ACHN (cell line): ENCODE measurements around the gene FLAD1.
A peak's percentile ranks its signal among the peaks of the same experiment; 100 is the strongest.

Source experiments
- DNase-seq: peaks from one replicate; pipeline ENCODE4 v3.0.0-alpha.2; 2015
- in situ Hi-C: cut with HindIII; loops from 2 replicates; pipeline ENCODE4 v1.10.0; 2017; ENCODE audit warnings: low sequenced_read_pairs, low pct_ligation_motif_present, low pct_unique_long_range_greater_than_20kb

The FLAD1 gene

GRCh38 chr1:154948079-154948478, 35.1 kb upstream of the FLAD1 start:
- in situ Hi-C loops, result no loop called here

GRCh38 chr1:154951901-154952657, 31.1 kb upstream of the FLAD1 start:
- in situ Hi-C loops, result no loop called here
- DNase-seq, result no peak

More at GRCh38 chr1:154948079-154948478, 35.1 kb upstream of the FLAD1 start:
- DNase-seq, result no peak

- no peak for DNase-seq
- in situ Hi-C loops, result no loop called here
Observed at GRCh38 chr1:154952664-154953063, 30.5 kb upstream of the FLAD1 start.

GRCh38 chr1:154953611-154954038, 29.5 kb upstream of the FLAD1 start:
- in situ Hi-C loops, result no loop called here
- no peak for DNase-seq

GRCh38 chr1:154954541-154954940, 28.6 kb upstream of the FLAD1 start:
- DNase-seq, result no peak
- in situ Hi-C loops, result no loop called here

- no peak for DNase-seq
- in situ Hi-C loops, result no loop called here
Observed at GRCh38 chr1:154955039-154955717, 28.0 kb upstream of the FLAD1 start.

- in situ Hi-C loops, result no loop called here
- peak; percentile 93 for DNase-seq
Observed at GRCh38 chr1:154955718-154956543, 27.2 kb upstream of the FLAD1 start, which contains the start of gene PBXIP1. Gene PBXIP1, minus strand, starts transcription at chr1:154956099. Its CDS starts 2,378 bp downstream, at chr1:154953721.

GRCh38 chr1:154956544-154956941, 26.6 kb upstream of the FLAD1 start:
- DNase-seq, result no peak
- in situ Hi-C loops, result no loop called here

GRCh38 chr1:154957091-154957657, 26.0 kb upstream of the FLAD1 start:
- no peak for DNase-seq
- in situ Hi-C loops, result no loop called here

- in situ Hi-C loops, result no loop called here
- DNase-seq, result no peak
Observed at GRCh38 chr1:154958036-154958435, 25.1 kb upstream of the FLAD1 start.

GRCh38 chr1:154958681-154959425, 24.3 kb upstream of the FLAD1 start:
- in situ Hi-C loops, result no loop called here
- DNase-seq, result no peak

GRCh38 chr1:154959426-154959780, 23.7 kb upstream of the FLAD1 start:
- in situ Hi-C loops, result no loop called here
- no peak for DNase-seq

GRCh38 chr1:154960446-154961136, 22.6 kb upstream of the FLAD1 start:
- in situ Hi-C loops, result no loop called here
- no peak for DNase-seq

GRCh38 chr1:154961207-154962155, 21.7 kb upstream of the FLAD1 start, which contains the start of gene PYGO2:
Gene PYGO2, minus strand, starts transcription at chr1:154961782. Its CDS starts 206 bp downstream, at chr1:154961576.
- DNase-seq, result peak; percentile 84
- in situ Hi-C loops, result no loop called here

GRCh38 chr1:154962156-154962749, 20.9 kb upstream of the FLAD1 start:
- in situ Hi-C loops, result no loop called here
- peak; percentile 44 for DNase-seq

- no peak for DNase-seq
- in situ Hi-C loops, result no loop called here
Observed at GRCh38 chr1:154962795-154963330, 20.3 kb upstream of the FLAD1 start.
